ENCODE results near the gene SMYD1.

Gene SMYD1

GRCh38 chr2:88128654-88129312 is 61.2 kb downstream of the SMYD1 start:
- peaks cover 71% of the 10 kb centered on the region for H3K27me3 ChIP-seq (ENCODE audit: insufficient read depth, low read length)
- H3K4me1 ChIP-seq (ENCODE audit: control insufficient read depth, insufficient read depth, low read length, unreplicated experiment): no peaks in the 10 kb centered on the region
- no peak overlapping the region for H3K4me3 ChIP-seq (ENCODE audit: low read depth, low read length)
- H3K79me2 ChIP-seq (ENCODE audit: control insufficient read depth, insufficient read depth, low read length, unreplicated experiment): no peaks in the 10 kb centered on the region
- no peak overlapping the region for H2AFZ ChIP-seq (ENCODE audit: low read length, unreplicated experiment)
- H3K36me3 ChIP-seq (ENCODE audit: insufficient read depth, low read length): no peaks in the 10 kb centered on the region
- no peak overlapping the region for H3K27ac ChIP-seq (ENCODE audit: low read depth, low read length)

- Histone ChIP-seq H3K36me3 (ENCODE audit: insufficient read depth, low read length) (no peaks in the 10 kb centered on the region), H3K4me3 (ENCODE audit: low read depth, low read length) (no peak overlapping the region), H3K4me1 (ENCODE audit: control insufficient read depth, insufficient read depth, low read length, unreplicated experiment) (no peaks in the 10 kb centered on the region), H3K27me3 (ENCODE audit: insufficient read depth, low read length) (peaks cover 71% of the 10 kb centered on the region), H3K79me2 (ENCODE audit: control insufficient read depth, insufficient read depth, low read length, unreplicated experiment) (no peaks in the 10 kb centered on the region), H3K27ac (ENCODE audit: low read depth, low read length) (no peak overlapping the region), H2AFZ (ENCODE audit: low read length, unreplicated experiment) (no peak overlapping the region)
Observed at GRCh38 chr2:88129313-88129959, 61.8 kb downstream of the SMYD1 start.

- Histone ChIP-seq H3K79me2 (ENCODE audit: control insufficient read depth, insufficient read depth, low read length, unreplicated experiment) (no peaks in the 10 kb centered on the region), H3K27me3 (ENCODE audit: insufficient read depth, low read length) (peaks cover 70% of the 10 kb centered on the region), H2AFZ (ENCODE audit: low read length, unreplicated experiment) (no peak overlapping the region), H3K4me3 (ENCODE audit: low read depth, low read length) (no peak overlapping the region), H3K4me1 (ENCODE audit: control insufficient read depth, insufficient read depth, low read length, unreplicated experiment) (no peaks in the 10 kb centered on the region), H3K36me3 (ENCODE audit: insufficient read depth, low read length) (no peaks in the 10 kb centered on the region), H3K27ac (ENCODE audit: low read depth, low read length) (no peak overlapping the region)
Observed at GRCh38 chr2:88131201-88131998, 63.8 kb downstream of the SMYD1 start.

GRCh38 chr2:88131999-88132368 is 64.4 kb downstream of the SMYD1 start:
- peaks cover 71% of the 10 kb centered on the region for H3K27me3 ChIP-seq (ENCODE audit: insufficient read depth, low read length)
- H3K4me3 ChIP-seq (ENCODE audit: low read depth, low read length): no peak overlapping the region
- H2AFZ ChIP-seq (ENCODE audit: low read length, unreplicated experiment): no peak overlapping the region
- H3K79me2 ChIP-seq (ENCODE audit: control insufficient read depth, insufficient read depth, low read length, unreplicated experiment): no peaks in the 10 kb centered on the region
- no peak overlapping the region for H3K27ac ChIP-seq (ENCODE audit: low read depth, low read length)
- H3K4me1 ChIP-seq (ENCODE audit: control insufficient read depth, insufficient read depth, low read length, unreplicated experiment): no peaks in the 10 kb centered on the region
- no peaks in the 10 kb centered on the region for H3K36me3 ChIP-seq (ENCODE audit: insufficient read depth, low read length)

- Histone ChIP-seq H3K27me3 (ENCODE audit: insufficient read depth, low read length) (peaks cover 74% of the 10 kb centered on the region), H3K79me2 (ENCODE audit: control insufficient read depth, insufficient read depth, low read length, unreplicated experiment) (no peaks in the 10 kb centered on the region), H3K4me1 (ENCODE audit: control insufficient read depth, insufficient read depth, low read length, unreplicated experiment) (no peaks in the 10 kb centered on the region), H3K36me3 (ENCODE audit: insufficient read depth, low read length) (no peaks in the 10 kb centered on the region), H2AFZ (ENCODE audit: low read length, unreplicated experiment) (no peak overlapping the region), H3K4me3 (ENCODE audit: low read depth, low read length) (no peak overlapping the region), H3K27ac (ENCODE audit: low read depth, low read length) (no peak overlapping the region)
Observed at GRCh38 chr2:88133875-88134274, 66.2 kb downstream of the SMYD1 start.

- Histone ChIP-seq H3K27me3 (ENCODE audit: insufficient read depth, low read length) (peaks cover 84% of the 10 kb centered on the region), H2AFZ (ENCODE audit: low read length, unreplicated experiment) (no peak overlapping the region), H3K27ac (ENCODE audit: low read depth, low read length) (no peak overlapping the region)
Observed at GRCh38 chr2:88136817-88137216, 69.2 kb downstream of the SMYD1 start.

GRCh38 chr2:88137833-88138232 is 70.2 kb downstream of the SMYD1 start:
- H2AFZ ChIP-seq (ENCODE audit: low read length, unreplicated experiment): no peak overlapping the region
- H3K4me3 ChIP-seq (ENCODE audit: low read depth, low read length): no peak overlapping the region
- no peak overlapping the region for H3K27ac ChIP-seq (ENCODE audit: low read depth, low read length)
- H3K27me3 ChIP-seq (ENCODE audit: insufficient read depth, low read length): peaks cover 87% of the 10 kb centered on the region
- H3K4me1 ChIP-seq (ENCODE audit: control insufficient read depth, insufficient read depth, low read length, unreplicated experiment): no peaks in the 10 kb centered on the region
- no peaks in the 10 kb centered on the region for H3K36me3 ChIP-seq (ENCODE audit: insufficient read depth, low read length)
- H3K79me2 ChIP-seq (ENCODE audit: control insufficient read depth, insufficient read depth, low read length, unreplicated experiment): no peaks in the 10 kb centered on the region

More at GRCh38 chr2:88136817-88137216, 69.2 kb downstream of the SMYD1 start:
- H3K4me3 ChIP-seq (ENCODE audit: low read depth, low read length): no peak overlapping the region
- H3K36me3 ChIP-seq (ENCODE audit: insufficient read depth, low read length): no peaks in the 10 kb centered on the region
- no peaks in the 10 kb centered on the region for H3K4me1 ChIP-seq (ENCODE audit: control insufficient read depth, insufficient read depth, low read length, unreplicated experiment)
- H3K79me2 ChIP-seq (ENCODE audit: control insufficient read depth, insufficient read depth, low read length, unreplicated experiment): no peaks in the 10 kb centered on the region

GRCh38 chr2:88139203-88139702 is 71.6 kb downstream of the SMYD1 start:
- Histone ChIP-seq H2AFZ (ENCODE audit: low read length, unreplicated experiment) (no peak overlapping the region), H3K27me3 (ENCODE audit: insufficient read depth, low read length) (peaks cover 87% of the 10 kb centered on the region), H3K27ac (ENCODE audit: low read depth, low read length) (no peak overlapping the region), H3K4me1 (ENCODE audit: control insufficient read depth, insufficient read depth, low read length, unreplicated experiment) (no peaks in the 10 kb centered on the region), H3K79me2 (ENCODE audit: control insufficient read depth, insufficient read depth, low read length, unreplicated experiment) (no peaks in the 10 kb centered on the region), H3K36me3 (ENCODE audit: insufficient read depth, low read length) (no peaks in the 10 kb centered on the region), H3K4me3 (ENCODE audit: low read depth, low read length) (no peak overlapping the region)

GRCh38 chr2:88139804-88140203 is 72.2 kb downstream of the SMYD1 start:
- Histone ChIP-seq H3K27ac (ENCODE audit: low read depth, low read length) (no peak overlapping the region), H3K4me1 (ENCODE audit: control insufficient read depth, insufficient read depth, low read length, unreplicated experiment) (no peaks in the 10 kb centered on the region), H2AFZ (ENCODE audit: low read length, unreplicated experiment) (no peak overlapping the region), H3K27me3 (ENCODE audit: insufficient read depth, low read length) (peaks cover 85% of the 10 kb centered on the region), H3K36me3 (ENCODE audit: insufficient read depth, low read length) (no peaks in the 10 kb centered on the region), H3K4me3 (ENCODE audit: low read depth, low read length) (no peak overlapping the region), H3K79me2 (ENCODE audit: control insufficient read depth, insufficient read depth, low read length, unreplicated experiment) (no peaks in the 10 kb centered on the region)

GRCh38 chr2:88141952-88142351 is 74.3 kb downstream of the SMYD1 start:
- no peak overlapping the region for H3K27ac ChIP-seq (ENCODE audit: low read depth, low read length)
- no peaks in the 10 kb centered on the region for H3K36me3 ChIP-seq (ENCODE audit: insufficient read depth, low read length)
- H3K4me1 ChIP-seq (ENCODE audit: control insufficient read depth, insufficient read depth, low read length, unreplicated experiment): no peaks in the 10 kb centered on the region
- peaks cover 73% of the 10 kb centered on the region for H3K27me3 ChIP-seq (ENCODE audit: insufficient read depth, low read length)
- no peak overlapping the region for H3K4me3 ChIP-seq (ENCODE audit: low read depth, low read length)
- no peak overlapping the region for H2AFZ ChIP-seq (ENCODE audit: low read length, unreplicated experiment)
- H3K79me2 ChIP-seq (ENCODE audit: control insufficient read depth, insufficient read depth, low read length, unreplicated experiment): no peaks in the 10 kb centered on the region

Measured in ACC112 (cell line).